DND-41 (cell line): ENCODE measurements around the gene ZFPM1.

Experiments used
- ATAC-seq: fragments of 200-7000 bp; cut with Tn5 transposase; 3 replicates; pipeline ENCODE4 v1.9.1; 2021; ENCODE audit warnings: low read depth; ENCODE audit not compliant: insufficient read depth
- DNase-seq: peaks from one replicate; pipeline ENCODE4 v3.0.0-alpha.2; 2020
- H2AFZ ChIP-seq: 2 replicates; pipeline ENCODE4 v1.6.0; 2012; ENCODE audit warnings: low read depth, low read length
- H3K27ac ChIP-seq: 2 replicates; pipeline ENCODE4 v1.5.1; 2012; ENCODE audit warnings: low read length, inconsistent platforms
- H3K27me3 ChIP-seq: fragments of 200-600 bp; sonication (generic); 2 replicates; pipeline ENCODE4 v1.6.0; 2012; ENCODE audit warnings: low read length, mild to moderate bottlenecking, inconsistent platforms; ENCODE audit not compliant: insufficient read depth, poor library complexity
- H3K36me3 ChIP-seq: 2 replicates; pipeline ENCODE4 v1.5.1; 2012; ENCODE audit warnings: low read length, inconsistent platforms; ENCODE audit not compliant: insufficient read depth
- H3K4me1 ChIP-seq: 2 replicates; pipeline ENCODE4 v1.5.1; 2012; ENCODE audit warnings: mild to moderate bottlenecking, low read length; ENCODE audit not compliant: insufficient read depth
- H3K4me2 ChIP-seq: 2 replicates; pipeline ENCODE4 v1.6.0; 2012; ENCODE audit warnings: mild to moderate bottlenecking, moderate library complexity, low read length, inconsistent platforms; ENCODE audit not compliant: insufficient read depth
- H3K4me3 ChIP-seq, 2 experiments: fragments of 200-600 bp in 1 of 2; shearing (Covaris generic) in 1 of 2; 2 replicates each; pipeline ENCODE4 v1.5.1; 2012 to 2016; ENCODE audit warnings: inconsistent platforms in 2 of 2, low read length in 2 of 2, mild to moderate bottlenecking in 2 of 2, low read depth in 1 of 2, moderate library complexity in 1 of 2
- H3K79me2 ChIP-seq: 2 replicates; pipeline ENCODE4 v1.6.0; 2012; ENCODE audit warnings: low read length, inconsistent platforms; ENCODE audit not compliant: insufficient read depth
- H3K9ac ChIP-seq: 2 replicates; pipeline ENCODE4 v1.6.0; 2012; ENCODE audit warnings: low read depth, mild to moderate bottlenecking, inconsistent platforms, low read length, moderate library complexity
- H3K9me3 ChIP-seq: 2 replicates; pipeline ENCODE4 v1.5.1; 2012; ENCODE audit warnings: low read length, moderate library complexity, mild to moderate bottlenecking, inconsistent platforms; ENCODE audit not compliant: insufficient read depth, severe bottlenecking
- H4K20me1 ChIP-seq: 2 replicates; pipeline ENCODE4 v1.6.0; 2012; ENCODE audit warnings: low read length; ENCODE audit not compliant: insufficient read depth
- EZH2 ChIP-seq: IDR thresholded peaks from 3 replicates; pipeline ENCODE4 v1.6.1; 2012; ENCODE audit warnings: borderline replicate concordance, low read depth, mild to moderate bottlenecking, moderate library complexity, low read length, inconsistent platforms; ENCODE audit not compliant: severe bottlenecking
- TF ChIP-seq, protein P1 (sequence below): IDR thresholded peaks from 2 replicates; pipeline ENCODE4 v1.5.1; 2012; ENCODE audit warnings: borderline replicate concordance, low read length, moderate library complexity, mild to moderate bottlenecking; ENCODE audit not compliant: poor library complexity, severe bottlenecking; ENCODE audit errors: extremely low read depth

ZFPM1 gene

DNA sequence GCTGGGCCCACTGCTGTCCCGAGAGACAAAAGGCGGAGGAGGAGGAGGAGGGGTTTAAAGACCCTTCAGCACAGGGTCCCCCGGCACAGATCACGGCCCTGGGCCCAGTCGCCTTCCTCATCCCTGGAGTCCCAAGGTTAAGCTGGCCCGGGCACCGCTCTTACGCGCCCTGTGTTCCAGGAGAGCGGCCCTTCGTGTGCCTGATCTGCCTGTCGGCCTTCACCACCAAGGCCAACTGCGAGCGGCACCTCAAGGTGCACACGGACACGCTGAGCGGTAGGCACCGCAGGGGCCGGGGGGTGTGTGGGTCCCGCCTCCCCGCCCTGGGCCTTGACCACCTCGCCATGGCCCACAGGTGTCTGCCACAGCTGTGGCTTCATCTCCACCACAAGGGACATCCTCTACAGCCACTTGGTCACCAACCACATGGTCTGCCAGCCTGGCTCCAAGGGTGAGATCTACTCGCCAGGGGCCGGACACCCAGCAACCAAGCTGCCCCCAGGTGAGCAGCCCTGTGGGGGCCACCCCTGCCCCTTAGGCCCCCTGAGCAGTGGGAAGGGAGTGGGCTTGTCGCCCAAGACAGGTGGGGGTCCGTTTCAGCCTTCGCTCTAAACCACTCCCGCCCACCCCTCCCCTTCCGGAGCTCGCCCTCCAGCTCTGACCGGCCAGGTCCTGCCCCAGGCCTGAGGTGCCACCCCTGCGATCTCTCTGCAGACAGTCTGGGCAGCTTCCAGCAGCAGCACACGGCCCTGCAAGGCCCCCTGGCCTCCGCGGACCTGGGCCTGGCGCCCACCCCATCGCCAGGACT lies 79.6 kb downstream of the ZFPM1 start:
- H3K27ac ChIP-seq = no peak overlapping the region
- no peaks in the 10 kb centered on the region; the same call in 1 of the 2 replicates for H3K36me3 ChIP-seq
- no peak overlapping the region for H3K9ac ChIP-seq
- H2AFZ ChIP-seq = no peak overlapping the region
- no peaks in the 10 kb centered on the region for H3K9me3 ChIP-seq
- no peak overlapping the region for H3K4me3 ChIP-seq
- TF ChIP-seq, protein P1, sequence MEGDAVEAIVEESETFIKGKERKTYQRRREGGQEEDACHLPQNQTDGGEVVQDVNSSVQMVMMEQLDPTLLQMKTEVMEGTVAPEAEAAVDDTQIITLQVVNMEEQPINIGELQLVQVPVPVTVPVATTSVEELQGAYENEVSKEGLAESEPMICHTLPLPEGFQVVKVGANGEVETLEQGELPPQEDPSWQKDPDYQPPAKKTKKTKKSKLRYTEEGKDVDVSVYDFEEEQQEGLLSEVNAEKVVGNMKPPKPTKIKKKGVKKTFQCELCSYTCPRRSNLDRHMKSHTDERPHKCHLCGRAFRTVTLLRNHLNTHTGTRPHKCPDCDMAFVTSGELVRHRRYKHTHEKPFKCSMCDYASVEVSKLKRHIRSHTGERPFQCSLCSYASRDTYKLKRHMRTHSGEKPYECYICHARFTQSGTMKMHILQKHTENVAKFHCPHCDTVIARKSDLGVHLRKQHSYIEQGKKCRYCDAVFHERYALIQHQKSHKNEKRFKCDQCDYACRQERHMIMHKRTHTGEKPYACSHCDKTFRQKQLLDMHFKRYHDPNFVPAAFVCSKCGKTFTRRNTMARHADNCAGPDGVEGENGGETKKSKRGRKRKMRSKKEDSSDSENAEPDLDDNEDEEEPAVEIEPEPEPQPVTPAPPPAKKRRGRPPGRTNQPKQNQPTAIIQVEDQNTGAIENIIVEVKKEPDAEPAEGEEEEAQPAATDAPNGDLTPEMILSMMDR = no peak
- no peak for TF ChIP-seq EZH2
- DNase-seq = no peak
- H3K4me2 ChIP-seq = no peak overlapping the region
- no peaks in the 10 kb centered on the region for H4K20me1 ChIP-seq
- no peaks in the 10 kb centered on the region for H3K27me3 ChIP-seq
- ATAC-seq = no peak
- peaks cover 5% of the 10 kb centered on the region; the same call in 1 of the 2 replicates for H3K79me2 ChIP-seq
- peaks cover 9% of the 10 kb centered on the region for H3K4me1 ChIP-seq

DNA sequence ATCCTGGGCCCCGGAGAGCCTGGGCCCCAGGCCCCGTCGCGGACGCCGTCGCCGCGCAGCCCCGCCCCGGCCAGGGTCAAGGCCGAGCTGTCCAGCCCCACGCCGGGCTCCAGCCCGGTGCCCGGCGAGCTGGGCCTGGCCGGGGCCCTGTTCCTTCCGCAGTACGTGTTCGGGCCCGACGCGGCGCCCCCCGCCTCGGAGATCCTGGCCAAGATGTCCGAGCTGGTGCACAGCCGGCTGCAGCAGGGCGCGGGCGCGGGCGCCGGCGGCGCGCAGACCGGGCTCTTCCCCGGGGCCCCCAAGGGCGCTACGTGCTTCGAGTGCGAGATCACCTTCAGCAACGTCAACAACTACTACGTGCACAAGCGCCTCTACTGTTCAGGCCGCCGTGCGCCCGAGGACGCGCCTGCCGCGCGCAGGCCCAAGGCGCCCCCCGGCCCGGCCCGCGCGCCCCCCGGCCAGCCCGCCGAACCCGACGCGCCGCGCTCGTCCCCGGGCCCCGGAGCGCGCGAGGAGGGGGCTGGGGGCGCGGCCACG lies 80.4 kb downstream of the ZFPM1 start:
- Histone ChIP-seq H3K4me1 (peaks cover 9% of the 10 kb centered on the region), H3K27ac (no peak overlapping the region), H3K4me2 (0 out of 2 replicates have a peak overlapping the region, but pooled peaks have one; percentile 44), H3K79me2 (peaks cover 5% of the 10 kb centered on the region; the same call in 1 of the 2 replicates), H3K27me3 (no peaks in the 10 kb centered on the region), H3K9me3 (no peaks in the 10 kb centered on the region), H3K4me3 (peak overlapping the region in 1 of 2 experiments; percentile 45; a peak in 2 of 4 replicates), H3K9ac (no peak overlapping the region; the same call in 1 of the 2 replicates), H2AFZ (no peak overlapping the region), H4K20me1 (no peaks in the 10 kb centered on the region), H3K36me3 (no peaks in the 10 kb centered on the region; the same call in 1 of the 2 replicates)
- DNase-seq = no peak
- no peak for ATAC-seq
- TF ChIP-seq, protein P1 = no peak
- no peak for TF ChIP-seq EZH2

DNA sequence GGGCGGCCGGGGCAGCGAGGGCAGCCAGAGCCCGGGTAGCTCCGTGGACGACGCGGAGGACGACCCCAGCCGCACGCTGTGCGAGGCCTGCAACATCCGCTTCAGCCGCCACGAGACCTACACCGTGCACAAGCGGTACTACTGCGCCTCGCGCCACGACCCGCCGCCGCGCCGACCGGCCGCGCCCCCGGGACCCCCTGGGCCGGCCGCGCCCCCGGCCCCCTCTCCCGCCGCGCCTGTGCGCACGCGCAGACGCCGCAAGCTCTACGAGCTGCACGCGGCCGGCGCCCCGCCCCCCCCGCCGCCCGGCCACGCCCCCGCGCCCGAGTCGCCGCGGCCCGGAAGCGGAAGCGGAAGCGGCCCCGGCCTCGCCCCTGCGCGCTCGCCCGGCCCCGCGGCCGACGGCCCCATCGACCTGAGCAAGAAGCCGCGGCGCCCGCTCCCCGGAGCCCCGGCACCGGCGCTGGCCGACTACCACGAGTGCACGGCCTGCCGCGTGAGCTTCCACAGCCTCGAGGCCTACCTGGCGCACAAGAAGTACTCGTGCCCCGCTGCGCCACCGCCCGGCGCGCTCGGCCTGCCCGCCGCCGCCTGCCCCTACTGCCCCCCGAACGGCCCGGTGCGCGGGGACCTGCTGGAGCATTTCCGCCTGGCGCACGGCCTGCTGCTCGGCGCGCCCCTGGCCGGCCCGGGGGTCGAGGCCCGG lies 81.0 kb downstream of the ZFPM1 start:
- H3K27ac ChIP-seq = peak overlapping the region; percentile 77; the same call in 1 of the 2 replicates
- peak overlapping the region; percentile 30 to 68; a peak in 3 of 4 replicates for H3K4me3 ChIP-seq
- peak overlapping the region; percentile 65 for H2AFZ ChIP-seq
- peak overlapping the region; percentile 83; the same call in 1 of the 2 replicates for H3K4me2 ChIP-seq
- no peaks in the 10 kb centered on the region; the same call in 1 of the 2 replicates for H3K36me3 ChIP-seq
- H3K79me2 ChIP-seq = peaks cover 5% of the 10 kb centered on the region; the same call in 1 of the 2 replicates
- ATAC-seq = peak; percentile 70
- no peaks in the 10 kb centered on the region for H3K27me3 ChIP-seq
- H3K4me1 ChIP-seq = peaks cover 9% of the 10 kb centered on the region
- no peaks in the 10 kb centered on the region for H4K20me1 ChIP-seq
- TF ChIP-seq EZH2 = no peak
- TF ChIP-seq, protein P1 = no peak
- no peaks in the 10 kb centered on the region for H3K9me3 ChIP-seq
- peak overlapping the region; percentile 76 for H3K9ac ChIP-seq
- peak; percentile 77 for DNase-seq
